ENCODE results near the gene MACROH2A1.

- TF ChIP-seq MAFF (IDR thresholded peaks at IDR 0.05; ENCODE audit: low read length) = no peak
- no peak for TF ChIP-seq ATF3 (IDR thresholded peaks at IDR 0.05)
- no peak for TF ChIP-seq ATF3 (CRISPR knock-in tag; conservative IDR thresholded peaks at IDR 0.05)
- TF ChIP-seq MAX (CRISPR knock-in tag; IDR thresholded peaks at IDR 0.05) = no peak
- no peak for TF ChIP-seq SRSF9 (IDR thresholded peaks at IDR 0.05; ENCODE audit: borderline replicate concordance, low read depth, low read length)
- TF ChIP-seq ZFX (CRISPR knock-in tag; IDR thresholded peaks at IDR 0.05) = no peak
- TF ChIP-seq, protein P1, sequence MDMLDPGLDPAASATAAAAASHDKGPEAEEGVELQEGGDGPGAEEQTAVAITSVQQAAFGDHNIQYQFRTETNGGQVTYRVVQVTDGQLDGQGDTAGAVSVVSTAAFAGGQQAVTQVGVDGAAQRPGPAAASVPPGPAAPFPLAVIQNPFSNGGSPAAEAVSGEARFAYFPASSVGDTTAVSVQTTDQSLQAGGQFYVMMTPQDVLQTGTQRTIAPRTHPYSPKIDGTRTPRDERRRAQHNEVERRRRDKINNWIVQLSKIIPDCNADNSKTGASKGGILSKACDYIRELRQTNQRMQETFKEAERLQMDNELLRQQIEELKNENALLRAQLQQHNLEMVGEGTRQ (CRISPR knock-in tag; IDR thresholded peaks at IDR 0.05) = no peak
- TF ChIP-seq, protein P2, sequence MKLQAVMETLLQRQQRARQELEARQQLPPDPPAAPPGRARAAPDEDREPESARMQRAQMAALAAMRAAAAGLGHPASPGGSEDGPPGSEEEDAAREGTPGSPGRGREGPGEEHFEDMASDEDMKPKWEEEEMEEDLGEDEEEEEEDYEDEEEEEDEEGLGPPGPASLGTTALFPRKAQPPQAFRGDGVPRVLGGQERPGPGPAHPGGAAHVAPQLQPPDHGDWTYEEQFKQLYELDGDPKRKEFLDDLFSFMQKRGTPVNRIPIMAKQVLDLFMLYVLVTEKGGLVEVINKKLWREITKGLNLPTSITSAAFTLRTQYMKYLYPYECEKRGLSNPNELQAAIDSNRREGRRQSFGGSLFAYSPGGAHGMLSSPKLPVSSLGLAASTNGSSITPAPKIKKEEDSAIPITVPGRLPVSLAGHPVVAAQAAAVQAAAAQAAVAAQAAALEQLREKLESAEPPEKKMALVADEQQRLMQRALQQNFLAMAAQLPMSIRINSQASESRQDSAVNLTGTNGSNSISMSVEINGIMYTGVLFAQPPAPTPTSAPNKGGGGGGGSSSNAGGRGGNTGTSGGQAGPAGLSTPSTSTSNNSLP (IDR thresholded peaks at IDR 0.05; ENCODE audit: borderline replicate concordance, low read depth, low read length) = no peak
- TF ChIP-seq MAZ (CRISPR knock-in tag; conservative IDR thresholded peaks at IDR 0.05 in 1 of 2, IDR thresholded peaks at IDR 0.05 in 1 of 2) = no peak
- no peak for TF ChIP-seq MXI1 (IDR thresholded peaks at IDR 0.05; ENCODE audit: low read depth, low read length)
- no peak for TF ChIP-seq CTCF (IDR thresholded peaks at IDR 0.05 in 2 of 3, conservative IDR thresholded peaks at IDR 0.05 in 1 of 3; ENCODE audit: insufficient read depth in 2 of 3, low read depth in 1 of 3, low read length in 3 of 3)
- TF ChIP-seq KLF10 (CRISPR knock-in tag; IDR thresholded peaks at IDR 0.05) = no peak
Observed at GRCh38 chr5:135429301-135430134, 30.5 kb upstream of the MACROH2A1 start.

Measured in K562 (cell line).